Vagina (tissue), 2 donors: Measurements from ENCODE around the gene ABLIM2.

Source experiments
- POLR2AphosphoS5 ChIP-seq, 2 donors: sonication (generic); formaldehyde crosslinking; IDR thresholded peaks; one replicate each; pipeline ENCODE4 v1.9.0; 2017; ENCODE audit warnings: antibody characterized with exemption in 2 of 2, mild to moderate bottlenecking in 2 of 2, low read depth in 1 of 2; ENCODE audit not compliant: insufficient read depth in 1 of 2
- TF ChIP-seq, protein P1 (sequence below), 3 experiments: fragments of 450-650 bp in 2 of 3; fragments of 200-600 bp in 1 of 3; sonication (generic) in 1 of 3; IDR thresholded peaks; one replicate each; pipeline ENCODE4 v1.5.1; 2017 to 2019; ENCODE audit warnings: antibody characterized with exemption in 3 of 3, mild to moderate bottlenecking in 2 of 3, moderate library complexity in 2 of 3

DNA sequence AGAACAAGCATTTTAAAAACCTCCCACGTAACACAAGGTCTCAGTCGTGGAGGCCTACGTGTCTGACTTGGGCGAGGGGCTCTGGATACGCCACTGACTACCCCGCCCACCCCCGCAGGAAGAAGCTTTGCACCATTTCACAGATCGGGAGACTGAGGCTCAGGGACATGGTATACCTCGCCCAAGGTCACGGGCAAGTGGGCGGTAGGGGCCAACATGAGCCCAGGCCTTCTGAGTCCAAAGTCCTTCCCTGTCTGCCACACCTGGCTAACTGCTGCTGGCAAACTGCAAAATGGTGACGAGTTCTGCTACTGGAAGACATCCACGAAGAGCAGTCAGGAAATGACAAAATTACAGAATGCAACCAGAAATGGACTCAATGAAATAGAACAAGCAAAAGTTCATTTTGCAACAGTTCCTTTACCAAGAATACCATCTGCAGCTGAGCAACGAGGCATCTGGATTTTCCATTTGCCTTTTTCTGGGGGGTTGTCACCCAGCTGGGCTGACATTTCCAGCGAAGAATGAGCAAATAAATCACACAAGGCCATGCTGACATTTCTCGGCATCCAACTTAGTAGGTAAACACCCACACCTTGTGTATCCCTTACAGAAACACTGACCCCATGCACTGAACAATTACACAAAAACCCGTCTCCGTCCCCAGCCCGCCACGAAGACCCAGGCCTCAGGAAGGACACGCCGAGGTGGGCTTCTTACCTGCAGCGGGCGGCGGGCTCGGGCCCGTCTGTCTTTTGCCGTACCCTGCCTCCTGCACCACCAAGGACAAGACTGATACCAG lies 148.7 kb downstream of the ABLIM2 start:
- TF ChIP-seq, protein P1, sequence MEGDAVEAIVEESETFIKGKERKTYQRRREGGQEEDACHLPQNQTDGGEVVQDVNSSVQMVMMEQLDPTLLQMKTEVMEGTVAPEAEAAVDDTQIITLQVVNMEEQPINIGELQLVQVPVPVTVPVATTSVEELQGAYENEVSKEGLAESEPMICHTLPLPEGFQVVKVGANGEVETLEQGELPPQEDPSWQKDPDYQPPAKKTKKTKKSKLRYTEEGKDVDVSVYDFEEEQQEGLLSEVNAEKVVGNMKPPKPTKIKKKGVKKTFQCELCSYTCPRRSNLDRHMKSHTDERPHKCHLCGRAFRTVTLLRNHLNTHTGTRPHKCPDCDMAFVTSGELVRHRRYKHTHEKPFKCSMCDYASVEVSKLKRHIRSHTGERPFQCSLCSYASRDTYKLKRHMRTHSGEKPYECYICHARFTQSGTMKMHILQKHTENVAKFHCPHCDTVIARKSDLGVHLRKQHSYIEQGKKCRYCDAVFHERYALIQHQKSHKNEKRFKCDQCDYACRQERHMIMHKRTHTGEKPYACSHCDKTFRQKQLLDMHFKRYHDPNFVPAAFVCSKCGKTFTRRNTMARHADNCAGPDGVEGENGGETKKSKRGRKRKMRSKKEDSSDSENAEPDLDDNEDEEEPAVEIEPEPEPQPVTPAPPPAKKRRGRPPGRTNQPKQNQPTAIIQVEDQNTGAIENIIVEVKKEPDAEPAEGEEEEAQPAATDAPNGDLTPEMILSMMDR (IDR thresholded peaks at IDR 0.05) = no peak
- no peak for TF ChIP-seq POLR2AphosphoS5 (IDR thresholded peaks at IDR 0.05; ENCODE audit: insufficient read depth in 1 of 2, low read depth in 1 of 2)
